HG02763 (cell line): ENCODE data around the gene SPTBN5.
A peak's percentile ranks its signal among the peaks of the same experiment; 100 is the strongest.

Source experiments
- ATAC-seq: cut with Tn5 transposase; IDR thresholded peaks from one replicate; pipeline ENCODE4 v1.9.1; 2021; ENCODE audit warnings: mild to moderate bottlenecking, moderate library complexity; ENCODE audit not compliant: unreplicated experiment

SPTBN5 gene

DNA sequence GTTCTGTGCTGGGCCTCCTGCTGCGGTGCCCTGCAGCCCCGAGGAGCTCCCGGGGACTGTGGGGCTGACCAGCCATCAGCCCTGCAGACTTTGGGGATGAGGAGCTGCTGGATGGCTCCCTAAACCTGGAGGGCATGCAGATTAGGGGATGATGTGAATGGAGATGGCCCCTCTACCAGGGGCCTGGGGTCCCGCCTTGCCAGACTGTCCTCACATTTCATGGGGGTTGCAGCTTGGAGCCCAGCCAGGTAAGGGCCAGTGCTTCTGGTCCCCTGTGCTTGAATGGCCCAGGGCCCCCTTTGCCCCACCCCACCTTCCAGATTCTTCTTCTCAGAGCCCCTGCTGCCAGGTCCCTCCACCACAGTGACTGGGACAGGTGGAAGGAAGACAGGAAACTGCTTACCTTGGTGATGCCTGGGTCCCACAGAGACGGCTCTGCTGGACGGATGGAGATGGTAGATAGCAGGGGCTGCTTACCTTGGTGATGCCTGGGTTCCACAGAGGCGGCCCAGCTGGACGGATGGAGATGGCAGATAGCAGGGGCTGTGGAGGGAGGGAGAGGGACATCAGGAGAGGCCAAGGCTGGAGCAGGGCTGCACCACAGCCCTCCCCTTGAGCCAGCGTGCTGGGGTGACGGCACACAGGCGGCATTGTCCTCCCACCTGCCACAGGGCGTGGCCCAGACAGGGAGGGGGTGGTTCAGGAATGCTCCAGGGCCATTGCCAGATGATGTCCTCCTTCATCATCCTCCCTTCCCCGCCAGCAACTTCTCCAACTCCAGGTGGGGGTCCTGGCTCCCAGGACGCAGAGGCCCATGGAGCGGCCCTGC is at the start of gene SPTBN5:
Gene SPTBN5 (minus strand): TSS at position 632 of the 829 bp plus-strand sequence. CDS start 556 bp downstream, at position 76.
- no peak for ATAC-seq

DNA sequence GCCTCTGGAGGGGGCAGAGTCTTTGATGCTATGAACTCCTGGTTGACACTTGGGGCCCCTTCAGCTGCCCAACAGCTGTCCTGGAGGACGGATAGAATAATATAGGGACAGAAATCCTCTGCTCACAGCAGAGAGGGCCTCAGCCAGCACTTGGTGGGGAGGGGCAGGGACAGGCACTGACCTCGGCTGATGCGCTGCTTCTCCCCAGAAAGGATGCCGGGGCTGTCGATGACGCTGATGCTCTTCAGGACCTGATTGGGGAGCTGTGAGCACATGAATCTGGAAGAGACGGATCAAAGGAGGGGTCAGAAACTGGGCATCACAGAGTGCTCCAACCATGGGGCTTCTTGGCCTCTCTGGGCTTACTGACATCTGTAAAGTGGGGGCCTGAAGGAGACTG is 49.0 kb upstream of the SPTBN5 start:
- ATAC-seq = no peak

GRCh38 chr15:41941644-41942415 is 48.0 kb upstream of the SPTBN5 start:
- ATAC-seq = no peak

DNA sequence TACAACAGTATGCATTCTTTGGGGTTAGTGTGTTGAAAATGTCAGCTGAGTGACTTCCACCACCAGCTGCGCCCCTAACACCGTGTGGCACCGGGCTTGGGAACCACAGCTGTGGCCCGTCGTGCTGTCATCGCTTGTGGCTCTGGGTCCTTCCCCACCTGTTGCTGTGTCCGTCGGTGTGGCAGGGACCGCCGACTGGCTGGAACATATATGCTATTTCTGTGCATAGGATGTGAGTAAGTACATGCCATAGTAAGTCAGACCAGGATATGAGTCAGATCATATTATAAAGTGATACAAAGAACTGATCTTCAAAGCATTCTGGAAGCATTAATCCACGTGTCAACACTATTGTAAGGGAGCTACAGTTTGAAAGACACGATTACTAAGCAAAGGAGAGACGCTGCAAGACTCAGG is 46.6 kb upstream of the SPTBN5 start:
- no peak for ATAC-seq

- no peak for ATAC-seq
These were observed 46.1 kb upstream of the SPTBN5 start for GRCh38 chr15:41939986-41940385.

DNA sequence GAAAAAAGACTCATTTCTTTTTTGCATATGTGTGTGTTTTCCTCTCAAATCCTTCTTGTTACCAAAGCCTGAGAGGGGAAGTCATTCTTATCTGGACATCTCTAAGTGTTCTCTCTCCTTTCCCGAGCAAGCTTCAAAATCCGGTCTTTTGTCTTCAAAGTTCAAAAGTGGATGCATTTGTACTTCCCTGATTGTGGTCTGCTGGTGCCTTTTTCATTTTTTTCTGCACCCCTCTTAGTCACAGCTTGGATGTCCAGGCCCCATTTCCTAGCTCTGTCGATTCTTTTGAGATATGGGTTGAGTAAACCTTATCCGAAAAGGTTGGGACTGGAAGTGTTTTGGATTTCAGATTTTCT is 43.7 kb upstream of the SPTBN5 start:
- ATAC-seq = no peak

DNA sequence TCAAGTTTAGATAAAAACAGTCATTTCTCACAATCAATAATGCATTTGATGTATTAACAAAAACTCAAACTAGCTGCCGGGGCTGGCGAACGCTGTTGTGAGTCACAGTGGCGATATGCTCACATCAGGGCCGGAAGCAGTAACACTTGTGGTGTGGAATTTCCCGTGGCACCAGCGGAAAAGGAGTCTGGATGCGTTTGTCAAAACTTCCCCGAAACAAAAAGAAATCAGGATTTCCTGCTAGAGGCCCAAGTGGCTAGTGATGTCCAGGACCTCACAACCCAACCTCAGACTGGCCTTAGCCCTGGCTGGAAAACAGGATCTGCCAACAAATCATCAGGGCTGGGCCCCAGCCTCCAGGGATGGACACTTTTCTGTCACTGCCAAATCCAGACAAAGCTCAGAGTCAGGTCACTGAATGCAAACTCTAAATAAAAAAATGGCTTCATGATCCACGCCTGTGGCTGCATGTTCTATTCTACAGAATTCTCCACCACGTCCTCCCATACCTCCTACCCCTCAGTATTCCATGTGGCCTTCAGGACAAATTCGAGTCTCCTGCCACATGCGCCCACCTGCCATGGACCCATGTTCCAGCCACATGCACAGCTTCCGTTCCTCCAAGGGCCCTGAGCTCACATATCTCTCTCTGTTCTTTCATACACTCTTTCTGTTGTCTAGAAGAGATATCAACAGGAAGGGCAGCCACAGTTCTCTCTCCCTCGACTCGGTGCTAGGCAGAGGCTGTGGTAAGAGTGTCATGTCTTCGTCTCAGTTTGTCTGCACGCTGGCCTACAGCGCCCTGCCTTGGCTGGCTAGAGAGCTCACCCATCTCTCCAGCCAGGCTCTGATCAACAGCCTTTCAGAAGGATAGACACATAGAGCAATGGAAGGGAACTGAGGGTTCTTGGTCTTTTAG is 43.1 kb upstream of the SPTBN5 start:
- no peak for ATAC-seq

DNA sequence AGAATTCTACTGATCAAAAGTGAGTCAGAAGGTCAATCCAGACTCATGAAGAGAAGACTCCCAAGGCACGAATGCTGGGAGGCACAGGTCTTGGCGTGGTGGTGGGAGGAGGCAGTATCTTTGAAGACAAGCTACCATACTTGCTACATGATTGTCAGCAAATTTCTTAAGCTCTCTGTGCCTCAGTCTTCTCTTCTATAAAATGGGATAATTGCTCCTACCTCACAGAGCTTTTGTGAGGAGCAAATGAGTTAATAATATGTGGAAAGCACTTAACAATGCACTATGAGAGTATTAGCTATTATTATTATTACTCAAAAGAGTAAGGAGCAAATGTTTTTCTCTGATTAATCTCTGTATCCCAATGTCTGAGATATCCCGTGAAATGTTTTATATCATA is 42.3 kb upstream of the SPTBN5 start:
- no peak for ATAC-seq

DNA sequence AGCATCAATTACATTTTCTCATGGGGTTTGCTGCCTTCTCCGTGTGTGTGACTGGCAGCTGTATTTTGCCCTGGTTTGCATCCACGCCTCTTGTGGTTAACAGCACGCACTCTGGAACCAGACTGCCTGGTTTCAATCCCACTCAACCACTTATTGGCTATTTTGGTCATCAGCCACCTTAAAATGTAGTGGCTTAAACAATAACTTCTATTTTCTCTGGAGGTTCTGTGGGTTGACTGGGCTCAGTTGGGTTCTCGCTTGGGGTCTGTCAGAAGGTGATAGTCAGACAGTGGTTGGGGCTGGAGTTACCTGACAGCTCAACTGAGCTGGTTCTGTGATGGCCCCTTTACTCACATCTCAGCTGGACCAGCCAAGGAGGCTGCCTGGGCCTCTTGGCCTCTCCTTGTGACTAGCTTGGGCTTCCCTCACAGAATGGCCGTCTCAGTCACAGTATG is 41.7 kb upstream of the SPTBN5 start:
- no peak for ATAC-seq

DNA sequence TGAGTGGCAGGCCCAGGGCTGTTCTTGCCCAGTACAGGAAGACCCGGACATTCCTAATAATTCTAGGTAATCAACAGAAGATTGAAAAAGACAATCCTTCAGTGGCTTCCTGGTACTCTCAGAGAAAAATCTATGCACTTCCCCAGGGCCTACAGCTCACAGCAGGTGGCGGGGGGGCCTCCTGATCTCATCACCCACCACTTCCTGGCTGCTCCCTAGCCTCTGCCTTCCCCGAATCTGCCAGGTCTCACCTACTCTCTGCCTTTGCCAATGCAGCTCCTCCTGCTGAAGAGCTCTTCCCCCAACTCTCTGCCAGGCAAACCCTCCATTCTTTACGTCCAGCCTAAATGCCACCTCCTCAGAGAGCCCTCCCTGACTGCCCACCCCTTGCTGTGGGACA is 41.0 kb upstream of the SPTBN5 start:
- no peak for ATAC-seq

DNA sequence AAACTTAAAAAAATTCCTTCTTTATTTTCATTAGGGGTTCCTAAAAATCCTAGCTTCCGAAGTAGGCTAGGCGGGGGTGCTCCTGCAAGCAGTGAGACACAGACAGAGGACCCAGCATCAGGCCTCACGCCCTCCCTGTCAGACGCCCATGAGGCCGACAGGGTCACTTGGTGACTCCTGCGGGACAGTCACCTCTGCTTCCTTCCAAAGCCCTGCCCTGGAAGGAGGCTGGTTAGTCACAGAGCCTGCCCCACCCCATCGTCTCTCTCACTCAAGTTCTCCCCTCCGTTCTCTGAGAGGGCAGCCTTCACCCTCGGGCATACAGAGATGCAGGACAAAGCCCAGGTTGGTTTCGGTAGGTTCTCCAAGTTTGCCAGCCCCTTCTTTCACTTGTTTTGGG is 39.9 kb upstream of the SPTBN5 start:
- ATAC-seq = no peak

- ATAC-seq = no peak
These were observed 39.5 kb upstream of the SPTBN5 start for GRCh38 chr15:41933326-41933725.

- no peak for ATAC-seq
These were observed 38.8 kb upstream of the SPTBN5 start for GRCh38 chr15:41932511-41933289.

GRCh38 chr15:41932101-41932500 is 38.2 kb upstream of the SPTBN5 start:
- no peak for ATAC-seq

- ATAC-seq = no peak
These were observed 37.0 kb upstream of the SPTBN5 start for GRCh38 chr15:41930867-41931222.

DNA sequence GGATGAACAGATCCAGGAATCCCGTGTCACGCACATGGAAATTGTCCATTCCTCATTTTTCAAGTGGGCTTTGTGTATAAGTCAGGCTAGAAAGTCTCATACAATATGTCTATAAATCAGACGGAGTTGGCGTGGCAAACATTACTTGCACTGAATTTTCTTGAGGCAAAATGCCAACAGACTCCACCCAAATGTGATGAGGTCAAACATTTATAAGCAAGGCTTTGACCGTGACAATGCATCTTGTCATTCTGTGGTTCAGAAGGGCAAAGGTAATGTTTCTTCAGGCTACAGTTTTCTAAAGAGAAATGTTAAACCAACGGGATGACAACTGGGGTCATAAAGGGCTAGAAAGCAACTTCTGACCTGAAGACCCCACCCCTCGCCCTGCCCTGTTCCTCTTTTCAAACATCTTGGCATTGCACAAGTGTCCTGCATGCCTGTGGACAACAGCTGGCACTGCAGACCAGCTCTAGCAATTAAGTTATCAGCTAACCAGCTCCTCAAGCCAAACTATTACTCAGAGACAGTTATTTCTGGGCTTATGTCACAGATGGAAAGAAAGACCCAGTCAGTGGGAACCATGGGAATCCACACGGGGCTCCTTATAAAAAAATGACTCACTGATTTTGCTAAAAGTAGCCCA is 36.5 kb upstream of the SPTBN5 start:
- ATAC-seq = no peak

DNA sequence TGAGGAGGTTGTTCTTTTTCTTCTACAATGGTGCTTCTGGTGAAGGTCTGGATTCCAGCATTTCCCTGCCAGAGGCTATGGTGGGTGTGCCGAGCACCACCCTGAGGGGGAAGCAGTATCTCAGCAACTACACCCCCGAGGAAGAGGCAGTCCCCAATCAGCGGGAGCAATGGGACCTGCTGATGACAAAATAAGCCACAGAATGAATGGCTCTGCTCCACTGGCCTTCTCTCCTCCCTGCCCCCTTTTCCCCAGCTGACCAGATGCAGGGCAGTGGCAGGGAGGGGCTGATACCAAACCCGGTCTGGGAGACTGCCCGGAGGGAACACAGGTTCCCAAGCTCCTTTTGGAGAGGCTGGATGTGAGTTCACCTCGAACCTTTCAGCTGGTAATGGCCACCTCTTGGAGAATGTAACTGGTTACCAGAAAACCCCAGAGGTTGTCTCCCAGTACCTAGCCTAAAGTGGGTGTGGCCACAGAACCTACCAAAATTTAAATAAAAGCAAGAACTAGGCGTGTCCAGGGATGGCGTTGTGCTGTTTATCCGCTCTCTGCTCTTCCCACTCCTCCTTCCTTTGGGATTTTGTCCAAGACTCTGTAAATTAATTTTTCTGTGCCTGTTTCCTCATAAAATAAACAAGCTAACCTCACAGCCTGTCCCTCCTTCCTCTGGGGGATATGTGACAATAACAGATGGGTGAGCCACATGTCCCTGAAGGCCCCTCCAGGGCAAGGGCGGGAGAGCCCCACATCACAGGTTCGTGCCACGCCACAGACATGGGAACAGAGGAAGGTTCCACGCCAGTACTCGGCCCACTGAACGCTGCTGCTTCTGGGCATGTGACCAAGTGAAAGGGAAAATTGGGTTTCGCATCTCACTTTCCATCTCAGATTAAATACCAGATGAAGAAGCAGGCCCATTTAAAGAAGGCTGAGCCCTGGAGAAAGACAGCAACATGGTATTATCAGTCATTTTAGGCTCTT is 35.1 kb upstream of the SPTBN5 start:
- peak; percentile 60 for ATAC-seq

DNA sequence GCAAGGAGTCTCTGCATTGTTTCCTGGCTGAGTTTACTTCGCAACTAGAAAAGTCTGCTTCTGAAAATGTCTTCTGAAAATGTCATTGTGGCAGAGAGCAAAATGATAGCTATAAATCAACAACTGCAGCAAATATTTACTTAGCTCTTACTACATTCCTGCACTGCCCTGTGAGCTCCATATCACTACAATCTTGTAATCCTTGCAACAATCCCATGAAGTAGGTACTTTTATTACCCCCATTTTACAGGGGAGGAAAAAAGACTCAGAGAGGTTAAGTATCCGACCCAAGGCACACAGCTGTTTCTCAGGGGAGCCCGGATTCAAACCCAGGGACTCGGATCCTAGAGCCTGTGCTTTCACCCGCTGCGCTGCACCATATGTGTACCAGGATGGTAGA is 34.2 kb upstream of the SPTBN5 start:
- ATAC-seq = no peak

DNA sequence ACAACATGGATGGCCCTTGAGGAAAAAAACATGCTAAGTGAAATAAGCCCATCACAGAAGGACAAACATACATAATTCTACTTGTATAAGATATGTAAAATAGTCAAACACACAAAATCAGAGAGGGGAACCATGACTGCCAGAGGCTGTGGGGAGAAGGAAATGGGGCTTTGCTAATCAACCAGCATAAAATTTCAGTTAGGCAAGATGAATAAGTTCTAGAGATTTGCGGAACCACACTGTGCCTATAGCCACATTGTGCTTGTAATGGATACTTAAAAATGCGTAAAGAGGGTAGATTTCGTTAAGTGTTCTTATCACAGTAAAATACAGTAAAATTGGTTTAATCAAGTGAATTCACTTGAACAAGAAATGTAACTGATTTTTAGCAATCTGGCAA is 33.7 kb upstream of the SPTBN5 start:
- no peak for ATAC-seq
